Measurements from ENCODE around the gene BICD1.

GRCh38 chr12:32255588-32255987 lies 148.9 kb downstream of the BICD1 start:
- TF ChIP-seq CTCF (IDR thresholded peaks at IDR 0.05) = no peak
- no peak for TF ChIP-seq EP300 (IDR thresholded peaks at IDR 0.05)

All from ovary (tissue), 3 donors.